Fibroblast of lung (primary cell): ENCODE data around the gene ARMC5.
"Not testable (repeated sequence)": the region's sequence is repeated elsewhere in the genome, so short reads cannot be mapped to it uniquely, and the experiment has no call there.

Experiments
- CTCF ChIP-seq, 2 donors: IDR thresholded peaks in 1 of 2; conservative IDR thresholded peaks in 1 of 2; 1 replicate in 1 of 2; 2 replicates in 1 of 2; pipeline ENCODE4 v1.5.1; 2011 to 2012; ENCODE audit warnings: low read length in 2 of 2, control low read depth in 1 of 2, inconsistent platforms in 1 of 2, low read depth in 1 of 2, mild to moderate bottlenecking in 1 of 2
- EZH2 ChIP-seq: IDR thresholded peaks from 2 replicates; pipeline ENCODE4 v1.5.1; 2012; ENCODE audit warnings: low read length, control low read depth, mild to moderate bottlenecking; ENCODE audit errors: missing control alignments

- TF ChIP-seq CTCF (conservative IDR thresholded peaks at IDR 0.05 in 1 of 2, IDR thresholded peaks at IDR 0.05 in 1 of 2; ENCODE audit: low read depth in 1 of 2, low read length in 2 of 2); EZH2: not testable (repeated sequence)
Measured at GRCh38 chr16:31503555-31503954, 44.3 kb downstream of the ARMC5 start.
